ENCODE results near the gene RBFOX2.

RBFOX2 gene

GRCh38 chr22:35911877-35912276 is 116.7 kb downstream of the RBFOX2 start:
- Histone ChIP-seq H3K36me3 (ENCODE audit: insufficient read depth, low read length) (no peaks in the 10 kb centered on the region), H3K9ac (ENCODE audit: low read depth, low read length) (no peak overlapping the region), H3K9me3 (ENCODE audit: control insufficient read depth, insufficient read depth, low read length) (no peaks in the 10 kb centered on the region), H3K4me1 (ENCODE audit: insufficient read depth, low read length) (peaks cover 35% of the 10 kb centered on the region)

DNA sequence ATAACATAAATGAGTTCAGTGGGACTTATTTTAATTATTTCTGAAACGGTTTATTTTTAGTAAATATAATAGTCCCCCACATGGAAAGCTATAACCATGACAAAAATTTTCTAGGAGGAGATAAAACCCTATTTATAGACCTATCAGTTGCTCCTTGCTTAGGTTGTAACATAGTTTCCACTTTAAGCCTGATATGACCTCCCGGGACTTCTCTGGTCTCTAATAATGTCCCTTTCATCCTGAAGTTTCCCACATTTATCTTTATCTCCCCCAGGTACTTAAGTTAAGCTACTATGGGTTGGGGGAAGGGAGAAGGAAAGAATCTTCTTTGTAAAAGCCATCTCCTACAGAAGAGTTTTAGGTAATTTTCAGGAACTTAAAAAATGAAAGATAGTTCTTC is 117.7 kb downstream of the RBFOX2 start:
- H3K9ac ChIP-seq (ENCODE audit: low read depth, low read length), result no peak overlapping the region
- peaks cover 33% of the 10 kb centered on the region for H3K4me1 ChIP-seq (ENCODE audit: insufficient read depth, low read length)

GRCh38 chr22:35910003-35910769 is 118.4 kb downstream of the RBFOX2 start:
- Histone ChIP-seq H3K4me1 (ENCODE audit: insufficient read depth, low read length) (peaks cover 27% of the 10 kb centered on the region), H3K9ac (ENCODE audit: low read depth, low read length) (no peak overlapping the region), H3K36me3 (ENCODE audit: insufficient read depth, low read length) (no peaks in the 10 kb centered on the region), H3K9me3 (ENCODE audit: control insufficient read depth, insufficient read depth, low read length) (no peaks in the 10 kb centered on the region)

More for the DNA sequence above, 117.7 kb downstream of the RBFOX2 start:
- no peaks in the 10 kb centered on the region for H3K36me3 ChIP-seq (ENCODE audit: insufficient read depth, low read length)
- H3K9me3 ChIP-seq (ENCODE audit: control insufficient read depth, insufficient read depth, low read length), result no peaks in the 10 kb centered on the region

- Histone ChIP-seq H3K9me3 (ENCODE audit: control insufficient read depth, insufficient read depth, low read length) (no peaks in the 10 kb centered on the region), H3K4me1 (ENCODE audit: insufficient read depth, low read length) (peaks cover 12% of the 10 kb centered on the region), H3K9ac (ENCODE audit: low read depth, low read length) (no peak overlapping the region), H3K36me3 (ENCODE audit: insufficient read depth, low read length) (no peaks in the 10 kb centered on the region)
Measured at GRCh38 chr22:35905894-35906293, 122.7 kb downstream of the RBFOX2 start.

- H3K9me3 ChIP-seq (ENCODE audit: control insufficient read depth, insufficient read depth, low read length), result no peaks in the 10 kb centered on the region
- H3K4me1 ChIP-seq (ENCODE audit: insufficient read depth, low read length), result peaks cover 13% of the 10 kb centered on the region
- no peak overlapping the region for H3K9ac ChIP-seq (ENCODE audit: low read depth, low read length)
- H3K36me3 ChIP-seq (ENCODE audit: insufficient read depth, low read length), result no peaks in the 10 kb centered on the region
Measured at GRCh38 chr22:35904752-35905151, 123.9 kb downstream of the RBFOX2 start.

GRCh38 chr22:35904336-35904692 is 124.3 kb downstream of the RBFOX2 start:
- H3K9me3 ChIP-seq (ENCODE audit: control insufficient read depth, insufficient read depth, low read length), result no peaks in the 10 kb centered on the region
- peaks cover 13% of the 10 kb centered on the region for H3K4me1 ChIP-seq (ENCODE audit: insufficient read depth, low read length)
- H3K36me3 ChIP-seq (ENCODE audit: insufficient read depth, low read length), result no peaks in the 10 kb centered on the region
- H3K9ac ChIP-seq (ENCODE audit: low read depth, low read length), result no peak overlapping the region

GRCh38 chr22:35903571-35904335 is 124.9 kb downstream of the RBFOX2 start:
- peaks cover 13% of the 10 kb centered on the region for H3K4me1 ChIP-seq (ENCODE audit: insufficient read depth, low read length)
- no peaks in the 10 kb centered on the region for H3K9me3 ChIP-seq (ENCODE audit: control insufficient read depth, insufficient read depth, low read length)
- no peak overlapping the region for H3K9ac ChIP-seq (ENCODE audit: low read depth, low read length)
- no peaks in the 10 kb centered on the region for H3K36me3 ChIP-seq (ENCODE audit: insufficient read depth, low read length)

GRCh38 chr22:35900483-35901168 is 128.0 kb downstream of the RBFOX2 start:
- Histone ChIP-seq H3K9ac (ENCODE audit: low read depth, low read length) (no peak overlapping the region), H3K9me3 (ENCODE audit: control insufficient read depth, insufficient read depth, low read length) (no peaks in the 10 kb centered on the region), H3K36me3 (ENCODE audit: insufficient read depth, low read length) (no peaks in the 10 kb centered on the region), H3K4me1 (ENCODE audit: insufficient read depth, low read length) (peaks cover 21% of the 10 kb centered on the region)

DNA sequence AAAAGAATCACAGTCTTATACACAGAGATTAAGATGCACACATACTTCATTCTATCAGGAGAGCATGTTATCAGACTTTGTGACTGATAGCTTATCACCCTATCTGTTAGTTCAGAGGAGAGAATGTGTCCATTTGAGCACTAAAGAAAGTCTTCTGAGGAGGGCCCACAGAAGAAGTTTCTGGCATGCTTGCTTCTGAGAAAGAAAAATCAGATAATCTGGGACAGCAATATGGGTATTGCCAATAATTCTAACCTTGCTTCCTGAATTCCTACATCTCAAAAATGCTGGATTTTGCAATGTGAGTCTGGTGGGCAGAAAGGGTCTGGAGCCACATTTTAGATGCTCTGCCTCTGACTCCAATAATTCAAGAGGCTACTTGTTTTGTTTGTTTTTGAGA is 128.9 kb downstream of the RBFOX2 start:
- no peak overlapping the region for H3K9ac ChIP-seq (ENCODE audit: low read depth, low read length)
- H3K4me1 ChIP-seq (ENCODE audit: insufficient read depth, low read length), result peaks cover 30% of the 10 kb centered on the region
- no peaks in the 10 kb centered on the region for H3K36me3 ChIP-seq (ENCODE audit: insufficient read depth, low read length)
- H3K9me3 ChIP-seq (ENCODE audit: control insufficient read depth, insufficient read depth, low read length), result no peaks in the 10 kb centered on the region

DNA sequence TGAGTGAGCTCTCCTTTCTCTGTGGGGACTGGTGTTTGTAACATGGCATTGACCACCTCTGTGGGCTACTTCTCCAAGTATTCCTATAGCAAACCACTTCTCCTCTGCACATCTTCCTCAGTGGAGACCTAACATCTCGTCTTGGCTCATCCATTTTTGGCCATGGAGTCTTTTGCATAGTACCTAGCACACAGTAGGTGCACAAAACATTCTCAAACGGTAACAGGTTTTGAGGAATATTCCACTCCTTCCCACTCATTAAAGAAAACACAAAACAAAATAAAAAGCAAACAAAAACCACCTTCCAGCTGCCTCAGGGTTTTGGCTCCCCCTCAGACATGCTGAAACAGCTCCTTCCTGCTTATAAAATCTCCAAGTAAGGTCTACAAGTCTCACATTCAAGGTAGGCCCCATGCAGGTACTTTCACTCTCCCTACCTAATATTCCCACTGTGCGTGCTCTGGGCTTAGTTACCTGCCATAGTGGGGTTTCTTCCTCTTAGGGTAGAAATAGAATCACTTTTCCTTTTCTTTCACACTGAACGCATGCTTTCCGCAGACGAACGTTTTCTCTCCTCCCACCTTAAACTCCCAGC is 132.4 kb downstream of the RBFOX2 start:
- H3K36me3 ChIP-seq (ENCODE audit: insufficient read depth, low read length), result no peaks in the 10 kb centered on the region
- peaks cover 38% of the 10 kb centered on the region for H3K4me1 ChIP-seq (ENCODE audit: insufficient read depth, low read length)
- H3K9me3 ChIP-seq (ENCODE audit: control insufficient read depth, insufficient read depth, low read length), result no peaks in the 10 kb centered on the region
- H3K9ac ChIP-seq (ENCODE audit: low read depth, low read length), result no peak overlapping the region

- H3K4me1 ChIP-seq (ENCODE audit: insufficient read depth, low read length), result peaks cover 28% of the 10 kb centered on the region
- H3K9ac ChIP-seq (ENCODE audit: low read depth, low read length), result no peak overlapping the region
Measured at GRCh38 chr22:35894937-35895708, 133.5 kb downstream of the RBFOX2 start.

DNA sequence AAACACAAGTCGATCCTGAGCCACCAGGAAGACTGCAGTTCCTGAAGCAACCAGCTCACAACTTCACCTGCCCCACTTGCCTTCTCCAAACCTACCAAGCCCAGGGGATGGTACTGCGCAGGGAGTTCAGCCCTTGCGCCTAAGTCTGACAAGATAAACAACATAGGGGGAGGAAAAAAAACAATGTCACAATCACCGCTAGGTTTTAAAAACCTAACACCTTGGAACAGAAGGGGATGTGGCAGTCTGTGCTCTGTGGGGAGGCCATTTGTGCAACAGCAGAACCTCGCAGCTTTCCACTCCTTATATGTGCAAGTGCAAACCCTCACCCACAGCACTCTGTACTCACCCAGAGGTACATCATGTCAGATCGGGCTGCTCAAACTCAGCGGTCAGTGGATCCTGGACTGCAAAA is 134.2 kb downstream of the RBFOX2 start:
- H3K9me3 ChIP-seq (ENCODE audit: control insufficient read depth, insufficient read depth, low read length), result no peaks in the 10 kb centered on the region
- no peak overlapping the region for H3K9ac ChIP-seq (ENCODE audit: low read depth, low read length)
- peaks cover 28% of the 10 kb centered on the region for H3K4me1 ChIP-seq (ENCODE audit: insufficient read depth, low read length)
- H3K36me3 ChIP-seq (ENCODE audit: insufficient read depth, low read length), result no peaks in the 10 kb centered on the region

More at GRCh38 chr22:35894937-35895708, 133.5 kb downstream of the RBFOX2 start:
- H3K9me3 ChIP-seq (ENCODE audit: control insufficient read depth, insufficient read depth, low read length), result no peaks in the 10 kb centered on the region
- H3K36me3 ChIP-seq (ENCODE audit: insufficient read depth, low read length), result no peaks in the 10 kb centered on the region

GRCh38 chr22:35893698-35894097 is 134.9 kb downstream of the RBFOX2 start:
- no peaks in the 10 kb centered on the region for H3K36me3 ChIP-seq (ENCODE audit: insufficient read depth, low read length)
- H3K9me3 ChIP-seq (ENCODE audit: control insufficient read depth, insufficient read depth, low read length), result no peaks in the 10 kb centered on the region
- H3K9ac ChIP-seq (ENCODE audit: low read depth, low read length), result no peak overlapping the region
- H3K4me1 ChIP-seq (ENCODE audit: insufficient read depth, low read length), result peaks cover 28% of the 10 kb centered on the region

DNA sequence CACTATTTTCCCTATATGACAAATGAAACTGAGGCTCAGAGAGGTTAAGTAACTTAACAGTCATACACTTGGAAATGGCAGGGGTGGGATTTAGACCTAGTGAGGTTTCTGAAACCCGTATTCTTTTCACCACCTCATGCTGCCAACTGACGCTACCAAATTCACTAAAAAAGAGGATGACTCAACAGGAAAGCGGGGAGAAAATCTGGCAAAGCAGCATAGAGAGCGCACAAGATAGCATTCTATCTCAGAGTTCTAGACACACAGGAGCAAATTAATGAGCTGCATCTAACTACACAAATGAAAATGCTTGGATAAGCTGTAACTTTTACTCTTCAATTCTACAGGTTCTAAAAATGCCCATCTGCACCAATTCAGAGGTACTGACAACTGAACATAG is 136.4 kb downstream of the RBFOX2 start:
- H3K9ac ChIP-seq (ENCODE audit: low read depth, low read length), result no peak overlapping the region
- H3K4me1 ChIP-seq (ENCODE audit: insufficient read depth, low read length), result peaks cover 28% of the 10 kb centered on the region
- H3K36me3 ChIP-seq (ENCODE audit: insufficient read depth, low read length), result no peaks in the 10 kb centered on the region
- H3K9me3 ChIP-seq (ENCODE audit: control insufficient read depth, insufficient read depth, low read length), result no peaks in the 10 kb centered on the region
